GM12878 (cell line): ENCODE results near the gene C17orf78. TPM values are rescaled to one million over a fixed set of nuclear protein-coding genes. Genes with fewer than 3 reads are reported as not detected.

Experiments used
- ATAC-seq: fragments of 200-7000 bp; cut with Tn5 transposase; 3 replicates; pipeline ENCODE4 v1.9.1; 2020; ENCODE audit warnings: mild to moderate bottlenecking, moderate library complexity
- BruUV-seq: library from RNA; stranded (reverse); fragments of 400-500 nt; replicated peaks from 2 replicates; lab custom pipeline; 2021; lab: Mats Ljungman, UMichigan
- CTCF ChIA-PET: fragments of 300-600 bp; sonication (Branson Sonifier 250); formaldehyde crosslinking; extraction: SDS; loops from one replicate; lab custom pipeline; 2021; ENCODE audit warnings: inconsistent platforms; lab: Yijun Ruan, JAX
- POLR2A ChIA-PET: fragments of 350-600 bp; formaldehyde crosslinking; extraction: SDS; loops from one replicate; lab custom pipeline; 2021; ENCODE audit warnings: inconsistent platforms; lab: Charles Lee
- RAD21 ChIA-PET: fragments of 300-600 bp; sonication (Branson Sonifier 250); formaldehyde crosslinking; loops from one replicate; lab custom pipeline; 2023; ENCODE audit warnings: antibody characterized with exemption; ENCODE audit not compliant: unreplicated experiment; lab: Charles Lee
- SMC1A ChIA-PET: fragments of 300-600 bp; sonication (Branson Sonifier 250); formaldehyde crosslinking; loops from one replicate; lab custom pipeline; 2023; ENCODE audit not compliant: unreplicated experiment, uncharacterized antibody; lab: Charles Lee
- DNase-seq: peaks from one replicate; pipeline ENCODE4 v3.0.0-alpha.2; 2011; ENCODE audit warnings: low read depth, low spot score
- FAIRE-seq: peaks from 3 replicates; lab custom pipeline; 2011; peaks lifted over from hg19 to GRCh38; lab: Jason Lieb, UNC
- H2AFZ ChIP-seq: 2 replicates; pipeline ENCODE4 v1.6.0; 2011; ENCODE audit warnings: low read depth, low read length, control low read depth; ENCODE audit not compliant: control insufficient read depth
- H3K27ac ChIP-seq: 2 replicates; pipeline ENCODE4 v1.5.1; 2011; ENCODE audit warnings: control low read depth; ENCODE audit not compliant: control insufficient read depth, insufficient read depth
- H3K27me3 ChIP-seq, 2 experiments: replicated peaks in 1 of 2; 2 replicates each; pipeline versions ENCODE4 v1.6.0 to v1.6.1; 2011; ENCODE audit warnings: low read length in 1 of 2; ENCODE audit not compliant: control insufficient read depth in 2 of 2, insufficient read depth in 2 of 2
- H3K36me3 ChIP-seq, 2 experiments: 2 replicates each; pipeline ENCODE4 v1.5.1; 2011; ENCODE audit warnings: low read length in 1 of 2; ENCODE audit not compliant: control insufficient read depth in 2 of 2, insufficient read depth in 2 of 2
- H3K4me1 ChIP-seq: 2 replicates; pipeline ENCODE4 v1.6.1; 2011; ENCODE audit warnings: mild to moderate bottlenecking, low read length, moderate library complexity, mixed read lengths; ENCODE audit not compliant: control insufficient read depth, insufficient read depth
- H3K4me2 ChIP-seq: 2 replicates; pipeline ENCODE4 v1.6.0; 2011; ENCODE audit warnings: control low read depth; ENCODE audit not compliant: control insufficient read depth, insufficient read depth
- H3K4me3 ChIP-seq: fragments of 200-600 bp; sonication (generic); 2 replicates; pipeline ENCODE4 v1.5.1; 2016
- H3K79me2 ChIP-seq: 2 replicates; pipeline ENCODE4 v1.6.0; 2011; ENCODE audit warnings: low read length; ENCODE audit not compliant: control insufficient read depth, insufficient read depth
- H3K9ac ChIP-seq: 2 replicates; pipeline ENCODE4 v1.8.0; 2011; ENCODE audit warnings: low read length, control low read depth, mixed read lengths; ENCODE audit not compliant: control insufficient read depth, insufficient read depth
- H3K9me3 ChIP-seq: replicated peaks from 3 replicates; pipeline ENCODE4 v1.5.1; 2011; ENCODE audit warnings: mild to moderate bottlenecking, low read length; ENCODE audit not compliant: control insufficient read depth, insufficient read depth
- H4K20me1 ChIP-seq: 2 replicates; pipeline ENCODE4 v1.6.0; 2011; ENCODE audit not compliant: control insufficient read depth, insufficient read depth
- BCL3 ChIP-seq: IDR thresholded peaks from 2 replicates; pipeline ENCODE4 v1.6.1; 2011; ENCODE audit warnings: borderline replicate concordance, low read depth, mild to moderate bottlenecking, moderate library complexity, low read length; ENCODE audit not compliant: insufficient read depth, poor library complexity, severe bottlenecking
- EED ChIP-seq: sonication (generic); IDR thresholded peaks from 2 replicates; pipeline ENCODE4 v1.6.1; 2016; ENCODE audit warnings: antibody characterized with exemption, low read depth
- FOXK2 ChIP-seq: fragments of 450-650 bp; IDR thresholded peaks from 2 replicates; pipeline ENCODE4 v1.6.1; 2017; ENCODE audit warnings: mild to moderate bottlenecking, moderate library complexity
- HDGF ChIP-seq: fragments of 450-650 bp; IDR thresholded peaks from 2 replicates; pipeline ENCODE4 v1.6.1; 2016; ENCODE audit warnings: antibody characterized with exemption
- IRF4 ChIP-seq: IDR thresholded peaks from 2 replicates; pipeline ENCODE4 v1.6.1; 2011; ENCODE audit warnings: low read depth, low read length
- MXI1 ChIP-seq: fragments of 150-350 bp; IDR thresholded peaks from 2 replicates; pipeline ENCODE4 v1.6.1; 2011; ENCODE audit warnings: low read depth, mild to moderate bottlenecking, inconsistent platforms, low read length, improper control_type of control experiment
- NBN ChIP-seq: fragments of 450-650 bp; IDR thresholded peaks from 2 replicates; pipeline ENCODE4 v1.6.1; 2016
- RAD51 ChIP-seq: fragments of 450-650 bp; IDR thresholded peaks from 2 replicates; pipeline ENCODE4 v1.6.1; 2016; ENCODE audit warnings: moderate library complexity, mild to moderate bottlenecking, inconsistent platforms
- TAF1 ChIP-seq: IDR thresholded peaks from 2 replicates; pipeline ENCODE4 v1.6.1; 2011; ENCODE audit warnings: mild to moderate bottlenecking, low read depth, low read length, borderline replicate concordance
- USF1 ChIP-seq: IDR thresholded peaks from 2 replicates; pipeline ENCODE4 v1.6.1; 2011; ENCODE audit warnings: borderline replicate concordance, low read depth, mild to moderate bottlenecking, moderate library complexity, mixed read lengths, low read length; ENCODE audit not compliant: insufficient read depth; ENCODE audit errors: extremely low read length
- ZBTB40 ChIP-seq: fragments of 450-650 bp; IDR thresholded peaks from 2 replicates; pipeline ENCODE4 v1.6.1; 2016; ENCODE audit warnings: mild to moderate bottlenecking, moderate library complexity, borderline replicate concordance
- WGBS: methylation state at CpG from one replicate; pipeline ENCODE4 v1.1.6; 2016; ENCODE audit warnings: low lambda C conversion rate; ENCODE audit not compliant: insufficient replicate concordance, insufficient coverage; ENCODE audit errors: missing lambda C conversion rate; 5-methylcytosine and 5-hydroxymethylcytosine counted together
- in situ Hi-C: fragments of 300-500 bp; cut with MboI; formaldehyde crosslinking; loops from 9 replicates; pipeline ENCODE4 v1.14.3; 2018; ENCODE audit warnings: mixed read lengths
- intact Hi-C: fragments of 100-400 bp; cut with micrococcal nuclease; formaldehyde crosslinking; loops from one replicate; pipeline ENCODE4 v1.14.2; 2022; ENCODE audit not compliant: unreplicated experiment
- polyA plus RNA-seq, 11 experiments: library from polyadenylated mRNA; depleted of rRNA in 4 of 11; unstranded in 6 of 11; stranded (reverse) in 5 of 11; fragments of >200 nt; fragmentation: Nextera tagmentation in 4 of 11; fragmentation: Illumina TruSeq in 1 of 11; extraction: Ambion mirVana in 4 of 11; extraction: Trizol in 1 of 11; gene quantifications; 1 replicate in 1 of 11; 2 replicates in 10 of 11; pipeline versions ENCODE4 v1.2.1 to v1.2.3, GENCODE V29; 2011 to 2016; ENCODE audit warnings: inconsistent platforms in 2 of 11, missing spikeins in 2 of 11, low read depth in 1 of 11
- total RNA-seq, 4 experiments: library from RNA; depleted of rRNA in 3 of 4; stranded (reverse); fragments of >200 nt in 3 of 4; fragmentation: Illumina TruSeq in 1 of 4; extraction: Trizol in 1 of 4; gene quantifications; 2 replicates each; pipeline versions ENCODE4 v1.2.1 to v1.2.3, GENCODE V29; 2013 to 2021

Gene C17orf78
- total and polyA plus RNA-seq, 10 of the 15 experiments (the other 5 are each of a cell fraction or from before 2014, with no cell fraction given), result 0.10 TPM; not detected in 9

- CTCF ChIA-PET, result interaction anchor here (0.6 to 2.4 kb wide), 3 partner anchors 10 to 39 kb away, joined by 3 to 8 read pairs (median 6); no protein-coding TSS in a partner anchor
- FAIRE-seq, result no peak
- no TSS peak for BruUV-seq
Measured at GRCh38 chr17:37358098-37358829, 17.5 kb upstream of the C17orf78 start.

More at GRCh38 chr17:37358098-37358829, 17.5 kb upstream of the C17orf78 start:
- TF ChIP-seq TAF1, result peak; percentile 15; the same call in 1 of the 2 replicates
- TF ChIP-seq IRF4, result no peak
- no peak for TF ChIP-seq ZBTB40
- peak; percentile 14 for TF ChIP-seq BCL3
- TF ChIP-seq EED, result 0 out of 2 replicates have a peak, but pooled peaks have one; percentile 16
- no peak for TF ChIP-seq FOXK2
- TF ChIP-seq USF1, result peak; percentile 19
- peak; percentile 9; the same call in 1 of the 2 replicates for TF ChIP-seq MXI1
- 0 out of 2 replicates have a peak, but pooled peaks have one; percentile 37 for TF ChIP-seq RAD51
- TF ChIP-seq HDGF, result 0 out of 2 replicates have a peak, but pooled peaks have one; percentile 57
- 0 out of 2 replicates have a peak, but pooled peaks have one; percentile 28 for TF ChIP-seq NBN
- ATAC-seq, result peak; percentile 52
- no peak for DNase-seq
- Histone ChIP-seq H3K4me2 (peak overlapping the region; percentile 98), H3K36me3 (peaks cover 0 to 2% of the 10 kb centered on the region in 2 experiments; a peak in 3 of 4 replicates), H3K9ac (peak overlapping the region; percentile 86), H2AFZ (peak overlapping the region; percentile 82), H3K4me1 (peaks cover 12% of the 10 kb centered on the region), H3K27ac (peak overlapping the region; percentile 21), H3K4me3 (peak overlapping the region; percentile 78), H3K27me3 (no peaks in the 10 kb centered on the region), H3K9me3 (no peaks in the 10 kb centered on the region), H4K20me1 (no peaks in the 10 kb centered on the region), H3K79me2 (peaks cover 33% of the 10 kb centered on the region)
- SMC1A ChIA-PET, result interaction anchor here (0.6 to 0.7 kb wide), 5 partner anchors 13 to 83 kb away, joined by 3 to 4 read pairs (median 3); no protein-coding TSS in a partner anchor
- under 1% methylated on average over 20 of the region's 21 CpGs for WGBS
- in situ Hi-C loops (no loop called here), intact Hi-C loops (loop anchor here (5.0 to 10.0 kb wide), 2 partner anchors 49 to 413 kb away; partner anchors contain the start of genes AATF, ACACA and TADA2A)
- POLR2A ChIA-PET, result interaction anchor here (0.6 to 1.1 kb wide), 6 partner anchors 8 to 123 kb away, joined by 3 to 7 read pairs (median 4); partner anchors contain the start of genes ACACA and TADA2A
- RAD21 ChIA-PET, result interaction anchor here (2.7 kb wide), 1 partner anchor 15 kb away, joined by 12 read pairs; no protein-coding TSS in a partner anchor
